Measurements from ENCODE around the gene AP5S1. TPM values are rescaled to one million over a fixed set of nuclear protein-coding genes. Genes with fewer than 3 reads are reported as not detected.

Gene AP5S1
- total and polyA plus RNA-seq, 12 donors = 9.6 to 50.3 (median 23.0) TPM

GRCh38 chr20:3846740-3847428 lies 26.5 kb downstream of the AP5S1 start, which contains the start of gene MAVS:
Gene MAVS, plus strand, starts transcription at chr20:3846834. Its CDS starts 7,791 bp downstream, at chr20:3854625.
- DNase-seq = peak; percentile 86 to 92 (median 89)
- no peaks in the 10 kb centered on the region for H3K27me3 ChIP-seq
- peak within 1 kb of the TSS; percentile 29 to 94 (median 88) for H3K4me3 ChIP-seq
- H3K36me3 ChIP-seq (replicated peaks in 1 of 2) = no peaks in the 10 kb centered on the region
- peak within 1 kb of the TSS; percentile 74 to 95 (median 87) for H3K27ac ChIP-seq
- 0 to 1% (median 0%) methylated on average over 2 to 72 of the region's 72 CpGs; no CpG with 5 or more reads in 1 of the 4 donors for WGBS, 4 donors
- no peaks in the 10 kb centered on the region for H3K9me3 ChIP-seq (replicated peaks in 1 of 3)
- H3K4me1 ChIP-seq (replicated peaks in 1 of 2) = peaks cover 9 to 23% of the 10 kb centered on the region in 2 donors
- peak in 1 of 2 donors; percentile 54 for TF ChIP-seq POLR2A (IDR thresholded peaks at IDR 0.05)
- TF ChIP-seq CTCF (IDR thresholded peaks at IDR 0.05) = no peak
- intact Hi-C loops (cut with DNase I) = no loop called here

GRCh38 chr20:3847429-3847940 lies 27.1 kb downstream of the AP5S1 start:
- peak overlapping the region; percentile 29 to 94 (median 88) for H3K4me3 ChIP-seq
- no peaks in the 10 kb centered on the region for H3K36me3 ChIP-seq (replicated peaks in 1 of 2)
- H3K9me3 ChIP-seq (replicated peaks in 1 of 3) = no peaks in the 10 kb centered on the region
- H3K27me3 ChIP-seq = no peaks in the 10 kb centered on the region
- TF ChIP-seq POLR2A (IDR thresholded peaks at IDR 0.05) (no peak), CTCF (IDR thresholded peaks at IDR 0.05) (no peak)
- intact Hi-C loops (cut with DNase I) = no loop called here
- peak overlapping the region; percentile 74 to 95 (median 87) for H3K27ac ChIP-seq
- no peak for DNase-seq
- peaks cover 9 to 23% of the 10 kb centered on the region in 2 donors for H3K4me1 ChIP-seq (replicated peaks in 1 of 2)
- 9 to 18% (median 12%) methylated on average over 7 to 8 of the region's 8 CpGs for WGBS, 4 donors

GRCh38 chr20:3848565-3848964 lies 28.2 kb downstream of the AP5S1 start:
- peaks cover 9 to 23% of the 10 kb centered on the region in 2 donors for H3K4me1 ChIP-seq (replicated peaks in 1 of 2)
- WGBS, 4 donors = 91 to 100% (median 93%) methylated on average over 1 of the region's 1 CpG
- intact Hi-C loops (cut with DNase I) = no loop called here
- H3K27ac ChIP-seq = no peak overlapping the region
- no peak for TF ChIP-seq CTCF (IDR thresholded peaks at IDR 0.05)
- no peak for TF ChIP-seq POLR2A (IDR thresholded peaks at IDR 0.05)
- DNase-seq = no peak
- no peak overlapping the region for H3K4me3 ChIP-seq
- H3K27me3 ChIP-seq = no peaks in the 10 kb centered on the region
- H3K36me3 ChIP-seq (replicated peaks in 1 of 2) = no peaks in the 10 kb centered on the region
- no peaks in the 10 kb centered on the region for H3K9me3 ChIP-seq (replicated peaks in 1 of 3)

GRCh38 chr20:3854462-3854871 lies 34.1 kb downstream of the AP5S1 start:
- Histone ChIP-seq H3K4me3 (no peak overlapping the region), H3K36me3 (replicated peaks in 1 of 2) (peaks cover 0 to 39% of the 10 kb centered on the region in 2 donors), H3K9me3 (replicated peaks in 1 of 3) (no peaks in the 10 kb centered on the region), H3K4me1 (replicated peaks in 1 of 2) (no peaks in the 10 kb centered on the region), H3K27ac (no peak overlapping the region), H3K27me3 (no peaks in the 10 kb centered on the region)
- WGBS, 4 donors = 63 to 78% (median 72%) methylated on average over 4 of the region's 4 CpGs
- intact Hi-C loops (cut with DNase I) = loop anchor here in 1 of 2 donors (10.0 kb wide), 1 partner anchor 180 kb away; no protein-coding TSS in a partner anchor
- TF ChIP-seq POLR2A (IDR thresholded peaks at IDR 0.05) (no peak), CTCF (IDR thresholded peaks at IDR 0.05) (no peak)
- DNase-seq = no peak

All from adrenal gland (tissue), 12 donors.